ENCODE results near the gene RNASE13. TPM values are rescaled to one million over a fixed set of nuclear protein-coding genes. Genes with fewer than 3 reads are reported as not detected.
"Not testable (repeated sequence)": the region's sequence is repeated elsewhere in the genome, so short reads cannot be mapped to it uniquely, and the experiment has no call there.

The RNASE13 gene
- total RNA-seq, 1 donor from 2014 or later: not detected

DNA sequence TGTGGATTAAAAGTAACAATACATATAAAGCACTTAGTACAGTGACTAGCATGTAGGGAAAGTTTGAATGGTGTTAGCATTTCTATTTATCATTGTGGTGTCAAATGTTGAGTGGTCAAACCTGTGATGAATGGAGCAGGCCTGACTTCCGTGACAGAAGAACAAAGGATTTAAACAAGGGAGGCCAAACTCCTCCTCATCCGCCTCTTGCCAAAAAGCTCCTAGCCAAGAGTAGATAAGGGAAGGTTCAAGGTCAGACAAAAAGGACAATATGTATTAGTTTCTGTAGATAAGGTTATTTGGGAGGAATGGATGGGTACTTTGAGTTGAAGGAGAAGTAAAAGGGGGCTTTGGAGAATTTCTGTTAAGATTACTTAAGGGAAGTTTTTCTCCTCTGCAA, 14.0 kb upstream of the RNASE13 start:
- no peak for DNase-seq
- intact Hi-C loops (cut with DNase I): loop anchor here (10.0 kb wide), 1 partner anchor 364 kb away; the partner anchor contains the start of genes ANG and RNASE4
- ATAC-seq (ENCODE audit: poor library complexity): peak; percentile 31

DNA sequence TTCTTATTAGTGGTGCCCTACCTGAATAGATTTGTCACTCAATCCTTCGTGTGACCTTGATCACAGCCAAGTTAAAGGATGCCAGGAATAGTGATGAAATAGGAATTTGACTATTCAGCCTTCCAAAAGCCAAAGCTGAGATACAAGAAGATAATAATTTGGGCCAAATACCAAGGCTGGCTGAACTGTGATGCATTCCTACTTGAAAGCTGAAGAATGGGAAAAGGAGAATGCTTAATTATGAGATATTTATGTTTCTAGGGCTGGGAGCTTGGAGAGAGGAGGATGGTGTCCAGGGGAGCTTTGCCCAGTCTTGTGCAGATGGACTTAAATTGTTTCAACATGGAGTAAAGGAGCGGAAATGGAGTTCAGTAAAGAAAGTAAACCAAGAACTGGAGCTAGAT, 12.8 kb upstream of the RNASE13 start:
- DNase-seq: no peak
- ATAC-seq (ENCODE audit: poor library complexity): no peak
- intact Hi-C loops (cut with DNase I): loop anchor here (10.0 kb wide), 1 partner anchor 363 kb away; the partner anchor contains the start of genes ANG and RNASE4

DNA sequence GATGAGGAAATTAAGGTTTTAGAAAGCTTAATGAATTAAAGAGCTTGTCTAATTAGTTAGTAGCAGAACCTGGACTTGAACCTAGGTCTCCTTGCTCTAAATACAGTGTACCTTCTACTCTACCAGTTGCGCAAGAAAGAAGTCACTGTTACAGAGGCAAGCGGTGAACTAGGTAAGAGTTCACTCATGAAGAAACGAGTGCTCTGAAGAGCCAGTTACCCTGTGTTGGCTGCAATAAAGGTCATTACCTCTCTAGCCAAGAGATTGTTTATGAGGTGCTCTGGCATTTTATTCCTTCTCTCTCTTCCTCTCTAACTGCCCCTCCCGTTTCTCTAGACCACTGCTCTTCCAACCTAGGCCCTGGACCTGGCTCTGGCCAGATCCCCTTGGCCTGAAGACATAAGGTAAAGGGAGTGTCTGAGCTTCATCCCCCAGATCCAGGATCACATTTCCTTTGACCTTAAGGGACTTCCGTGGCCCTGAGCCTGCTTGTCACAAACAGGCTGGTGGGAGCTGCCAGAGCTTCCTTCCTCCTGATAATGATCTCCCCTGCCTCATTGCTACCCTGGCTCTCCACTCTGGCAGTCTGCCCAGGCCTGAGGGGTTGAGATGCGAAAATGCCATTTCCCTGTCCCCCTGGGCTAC, 9.5 kb upstream of the RNASE13 start:
- DNase-seq (peak; percentile 65), ATAC-seq (ENCODE audit: poor library complexity) (peak; percentile 54)
- intact Hi-C loops (cut with DNase I): loop anchor here (10.0 kb wide), 1 partner anchor 359 kb away; the partner anchor contains the start of genes ANG and RNASE4

DNA sequence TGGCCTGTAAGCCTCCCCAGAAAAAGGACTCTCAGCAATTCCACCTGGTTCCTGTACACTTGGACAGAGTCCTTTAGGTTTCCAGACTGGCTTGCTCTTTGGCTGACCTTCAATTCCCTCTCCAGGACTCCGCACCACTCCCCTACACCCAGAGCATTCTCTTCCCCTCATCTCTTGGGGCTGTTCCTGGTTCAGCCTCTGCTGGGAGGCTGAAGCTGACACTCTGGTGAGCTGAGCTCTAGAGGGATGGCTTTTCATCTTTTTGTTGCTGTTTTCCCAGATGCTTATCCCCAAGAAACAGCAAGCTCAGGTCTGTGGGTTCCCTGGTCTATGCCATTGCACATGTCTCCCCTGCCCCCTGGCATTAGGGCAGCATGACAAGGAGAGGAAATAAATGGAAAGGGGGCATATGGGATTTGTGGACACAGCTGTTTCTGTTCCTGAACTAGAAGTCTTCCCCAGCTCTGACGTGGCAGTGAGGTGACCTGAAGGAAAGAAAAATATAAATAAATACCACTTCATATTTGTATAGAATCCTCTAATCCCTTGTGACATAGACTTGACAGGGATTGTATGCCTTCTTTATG, 8.9 kb upstream of the RNASE13 start:
- DNase-seq (no peak), ATAC-seq (ENCODE audit: poor library complexity) (peak; percentile 16)
- intact Hi-C loops (cut with DNase I): loop anchor here (10.0 kb wide), 1 partner anchor 359 kb away; the partner anchor contains the start of genes ANG and RNASE4

DNA sequence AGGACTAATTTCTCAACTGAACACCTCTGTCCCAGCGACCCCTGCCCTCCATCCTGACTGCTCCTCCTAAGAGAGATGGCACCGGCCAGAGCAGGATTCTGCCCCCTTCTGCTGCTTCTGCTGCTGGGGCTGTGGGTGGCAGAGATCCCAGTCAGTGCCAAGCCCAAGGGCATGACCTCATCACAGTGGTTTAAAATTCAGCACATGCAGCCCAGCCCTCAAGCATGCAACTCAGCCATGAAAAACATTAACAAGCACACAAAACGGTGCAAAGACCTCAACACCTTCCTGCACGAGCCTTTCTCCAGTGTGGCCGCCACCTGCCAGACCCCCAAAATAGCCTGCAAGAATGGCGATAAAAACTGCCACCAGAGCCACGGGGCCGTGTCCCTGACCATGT, 8.3 kb upstream of the RNASE13 start:
- peak; percentile 36 for ATAC-seq (ENCODE audit: poor library complexity)
- intact Hi-C loops (cut with DNase I): loop anchor here (10.0 kb wide), 1 partner anchor 358 kb away; the partner anchor contains the start of genes ANG and RNASE4
- DNase-seq: peak; percentile 51

DNA sequence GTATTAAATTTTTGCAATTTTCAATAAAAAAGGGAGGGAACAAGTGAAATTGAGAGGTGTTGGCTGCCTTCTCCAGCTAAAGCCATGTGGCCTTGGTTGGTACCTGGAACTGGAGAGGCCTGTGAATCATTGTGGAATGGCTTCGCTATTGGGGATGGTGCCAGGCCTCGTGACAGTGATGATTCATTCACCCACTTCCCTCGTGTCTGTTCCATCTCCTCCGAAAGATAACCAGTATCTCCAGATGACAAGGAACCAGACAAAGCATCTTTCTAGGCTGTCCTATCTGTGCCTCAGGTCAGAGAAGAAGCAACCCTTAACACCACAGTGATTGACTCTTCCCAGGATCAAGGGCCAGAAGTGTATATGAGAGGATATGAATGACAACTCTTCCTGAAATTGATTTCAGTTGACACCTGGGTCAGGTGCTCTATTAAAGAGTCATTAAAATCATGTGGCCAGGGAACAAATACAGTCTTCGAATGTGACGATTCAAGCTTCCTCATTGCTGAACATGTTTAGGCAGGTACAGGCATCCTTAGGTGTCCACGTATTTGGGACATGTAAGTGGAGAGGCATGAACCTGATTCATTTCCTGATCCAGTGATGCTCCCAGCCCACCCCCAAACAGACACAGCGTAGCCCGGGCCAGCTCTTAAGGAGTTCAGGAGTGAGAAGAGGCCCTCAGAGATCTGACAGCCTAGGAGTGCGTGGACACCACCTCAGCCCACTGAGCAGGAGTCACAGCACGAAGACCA, 7.2 kb upstream of the RNASE13 start, which contains the start of gene RNASE7:
TSS of gene RNASE7 (plus strand) at position 687 of the 758 bp plus-strand sequence. CDS start 631 bp downstream, outside the sequence.
- intact Hi-C loops (cut with DNase I): loop anchor here (10.0 kb wide), 1 partner anchor 357 kb away; the partner anchor contains the start of genes ANG and RNASE4
- DNase-seq (no peak), ATAC-seq (ENCODE audit: poor library complexity) (no peak)

DNA sequence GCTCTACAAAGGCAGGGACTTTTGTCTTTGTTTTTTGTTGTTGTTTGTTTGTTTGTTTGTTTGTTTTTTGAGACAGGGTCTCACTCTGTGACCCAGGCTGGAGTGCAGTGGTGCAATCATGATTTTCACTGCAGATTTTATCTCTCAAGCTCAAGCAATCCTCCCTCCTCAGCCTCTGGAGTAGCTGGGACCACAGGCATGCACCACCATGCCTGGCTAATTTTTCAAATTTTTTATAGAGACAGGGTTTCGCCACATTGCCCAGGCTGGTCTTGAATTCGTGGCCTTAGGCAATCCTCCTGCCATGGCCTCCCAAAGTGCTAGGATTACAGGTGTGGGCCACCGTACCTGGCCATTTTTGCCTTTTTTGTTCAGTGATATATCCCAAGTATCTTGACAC, 6.3 kb upstream of the RNASE13 start:
- not testable (repeated sequence) for DNase-seq; ATAC-seq (ENCODE audit: poor library complexity)
- intact Hi-C loops (cut with DNase I): loop anchor here (10.0 kb wide), 1 partner anchor 356 kb away; the partner anchor contains the start of genes ANG and RNASE4

DNA sequence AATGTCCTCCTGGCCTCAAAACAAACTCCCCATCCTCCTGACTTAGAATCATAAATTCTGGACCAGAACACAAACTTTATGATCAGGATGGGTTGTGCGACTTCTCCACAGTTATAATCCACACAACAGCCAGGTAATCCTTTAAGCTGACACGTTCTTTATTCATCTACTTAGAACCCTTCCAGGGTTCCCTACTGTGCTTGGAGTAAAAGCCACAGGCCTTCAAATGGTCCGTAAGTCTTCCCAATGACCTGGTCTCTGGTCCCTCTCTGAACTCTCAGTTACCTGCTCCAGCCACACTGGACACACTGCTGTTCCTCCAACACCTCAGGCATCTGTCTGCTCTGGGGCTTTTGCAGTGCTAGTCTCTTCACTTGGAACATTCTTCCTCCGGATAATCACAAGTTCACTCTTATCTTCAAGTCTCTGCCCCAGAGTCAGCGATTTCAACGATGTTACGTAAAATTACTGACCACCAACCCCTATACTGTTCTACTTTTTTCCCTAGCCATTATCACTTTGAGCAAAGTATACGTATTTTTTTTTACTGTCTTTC, 5.8 kb upstream of the RNASE13 start:
- ATAC-seq (ENCODE audit: poor library complexity) (no peak), DNase-seq (no peak)
- intact Hi-C loops (cut with DNase I): loop anchor here (10.0 kb wide), 1 partner anchor 356 kb away; the partner anchor contains the start of genes ANG and RNASE4

DNA sequence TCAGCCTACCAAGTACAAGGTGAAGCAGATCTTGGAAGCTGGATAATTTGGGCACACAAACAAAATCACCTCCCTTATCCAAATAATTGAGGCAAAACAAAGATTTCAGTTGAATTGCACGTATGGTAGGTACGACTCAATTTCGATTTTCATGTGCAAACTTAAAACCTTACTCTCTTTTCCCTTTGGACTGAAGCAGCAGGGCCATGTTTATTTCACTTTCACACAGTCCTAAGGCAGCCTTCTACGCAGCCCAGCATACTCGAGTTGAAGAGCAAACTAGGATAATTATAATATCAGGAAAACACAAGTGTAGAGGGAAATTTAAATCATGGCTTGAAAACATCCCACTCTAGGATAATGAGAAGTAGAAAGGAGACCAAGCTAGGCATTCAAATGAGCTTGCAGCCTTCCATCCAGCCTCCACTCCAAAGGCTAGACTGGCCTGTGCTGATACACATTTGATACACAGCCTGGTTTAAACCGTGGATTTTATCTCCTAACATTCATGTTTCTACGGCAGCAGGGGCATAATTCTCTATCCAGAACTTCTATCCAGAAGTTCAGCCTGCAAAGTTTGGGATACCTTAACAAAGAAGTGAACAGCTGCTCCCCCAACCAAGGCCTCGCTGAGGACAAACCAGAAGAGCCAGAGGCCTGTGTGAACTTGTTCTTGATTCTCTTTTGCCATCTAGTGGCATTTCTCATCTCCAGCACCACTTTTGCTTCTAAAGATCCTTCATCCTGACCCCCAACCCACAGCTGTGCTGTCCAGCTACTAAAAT, 5.2 kb upstream of the RNASE13 start:
- DNase-seq: peak; percentile 52
- intact Hi-C loops (cut with DNase I): loop anchor here (2.0 to 10.0 kb wide), 2 partner anchors 25 to 355 kb away; partner anchors contain the start of genes ANG and RNASE4
- ATAC-seq (ENCODE audit: poor library complexity): peak; percentile 81

DNA sequence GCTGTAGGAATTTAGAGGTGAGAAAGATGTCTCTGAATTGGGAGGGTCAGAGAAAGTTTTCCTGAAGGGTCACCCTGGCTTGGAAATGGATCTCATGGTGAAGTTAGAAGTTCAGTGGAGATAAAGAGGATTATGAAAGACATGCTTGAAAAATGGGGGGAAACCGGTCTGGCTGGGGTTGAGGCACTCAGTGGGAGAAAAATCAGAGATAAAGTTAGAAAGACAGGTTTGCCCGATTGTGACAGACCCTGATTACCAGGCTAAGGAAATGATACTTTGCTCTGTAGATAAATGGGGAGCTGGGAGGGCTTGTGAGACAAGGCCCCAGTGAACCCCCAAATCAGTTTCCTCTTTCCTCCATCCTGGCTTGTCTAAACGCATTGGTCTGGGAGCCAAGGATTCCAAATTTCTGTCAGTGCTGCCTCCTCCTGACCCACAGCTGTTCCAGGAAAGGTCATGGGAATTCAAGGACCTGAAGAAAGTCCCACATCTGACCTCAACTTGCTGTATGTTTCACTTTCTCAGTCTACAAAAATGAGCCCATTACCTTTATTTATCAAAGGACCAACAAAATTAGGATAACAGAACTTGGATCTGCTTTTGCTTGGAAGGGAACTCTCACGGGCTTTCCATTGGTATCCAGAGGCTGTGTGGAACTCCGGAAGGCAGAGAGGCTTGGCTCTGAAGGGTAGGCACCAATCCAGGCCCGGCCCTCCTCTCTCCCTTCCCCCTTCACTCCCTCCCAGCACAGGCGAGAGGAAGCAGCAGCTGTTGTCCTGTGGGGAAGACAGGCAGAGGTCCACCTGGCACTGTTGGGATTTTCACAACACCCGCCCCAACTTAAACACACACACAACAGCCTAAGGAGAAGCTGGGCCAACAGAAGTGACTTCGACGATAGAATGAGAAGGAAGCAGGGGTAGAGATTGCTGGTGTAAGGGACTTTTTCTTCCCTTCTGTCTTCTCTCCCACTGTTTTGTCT, 4.1 kb upstream of the RNASE13 start:
- peak; percentile 93 for ATAC-seq (ENCODE audit: poor library complexity)
- peak; percentile 90 for DNase-seq
- intact Hi-C loops (cut with DNase I): loop anchor here (2.0 kb wide), 1 partner anchor 24 kb away; no protein-coding TSS in a partner anchor

DNA sequence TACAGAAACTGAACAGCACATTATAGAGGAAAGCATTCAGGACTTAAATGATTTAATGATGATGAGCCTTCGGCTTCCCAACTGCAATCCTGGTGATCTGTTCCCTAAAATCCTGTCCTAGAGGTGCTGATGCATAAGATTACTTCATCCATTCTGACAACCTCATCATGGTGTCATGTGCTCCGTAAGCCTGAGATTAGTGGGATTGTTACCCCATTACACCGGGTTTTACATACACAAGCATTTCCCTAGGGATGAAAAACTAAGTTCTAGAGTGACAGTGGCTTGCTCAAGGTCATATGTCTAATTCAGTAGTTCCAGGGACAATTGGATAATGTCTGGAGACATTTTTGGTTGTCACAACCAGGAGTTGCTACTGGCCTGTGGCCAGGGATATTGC, 2.5 kb upstream of the RNASE13 start:
- ATAC-seq (ENCODE audit: poor library complexity) (no peak), DNase-seq (no peak)
- intact Hi-C loops (cut with DNase I): no loop called here

DNA sequence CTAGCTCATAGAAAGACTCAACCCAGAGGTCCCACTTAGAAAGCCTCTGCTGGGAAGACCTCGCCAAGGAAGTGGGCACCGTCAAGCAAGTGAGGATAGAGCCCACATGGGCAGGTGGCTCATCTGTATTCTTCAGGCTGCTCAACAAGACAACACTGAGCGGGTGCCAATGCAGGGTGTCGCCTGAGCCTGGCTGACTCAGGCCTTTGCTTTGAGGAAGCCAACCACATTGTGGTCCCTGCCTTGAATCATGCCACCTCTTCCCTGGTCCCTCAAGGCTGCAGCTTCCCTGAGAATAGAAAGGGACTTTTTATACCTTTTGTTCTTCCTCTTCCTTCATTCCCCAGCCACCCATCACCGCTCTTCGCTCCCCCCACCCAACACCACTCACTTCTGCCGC, 2.1 kb upstream of the RNASE13 start:
- no peak for ATAC-seq (ENCODE audit: poor library complexity)
- intact Hi-C loops (cut with DNase I): no loop called here
- DNase-seq: no peak

DNA sequence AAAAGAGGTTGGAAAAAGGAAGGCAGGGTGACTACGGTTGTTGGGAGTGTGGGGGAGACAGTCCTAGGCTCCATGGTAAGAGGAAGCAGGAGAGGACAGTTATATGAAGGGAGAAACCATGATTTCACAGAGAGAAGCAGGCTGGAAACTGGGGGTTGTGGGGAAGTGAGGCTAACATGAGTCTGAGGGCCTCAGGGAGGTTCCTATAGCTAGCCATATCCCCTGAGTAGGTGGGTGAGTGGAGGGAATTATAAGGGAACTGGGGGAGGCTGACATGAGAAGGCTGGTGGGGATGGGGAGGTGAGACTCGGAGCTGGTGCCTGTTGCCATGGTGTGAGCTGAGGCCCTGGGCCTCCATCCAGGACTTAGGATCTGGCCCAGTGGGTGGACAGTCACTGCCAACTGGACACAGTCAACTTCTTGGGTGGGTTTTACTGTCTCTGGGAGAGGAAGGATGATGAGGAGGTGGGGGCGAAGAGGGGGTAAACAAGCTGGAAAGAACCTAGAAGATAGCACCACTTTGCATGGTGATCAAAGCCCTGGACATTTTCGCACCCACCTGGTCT, 1.4 kb downstream of the RNASE13 start:
- intact Hi-C loops (cut with DNase I): no loop called here
- DNase-seq (no peak), ATAC-seq (ENCODE audit: poor library complexity) (no peak)

DNA sequence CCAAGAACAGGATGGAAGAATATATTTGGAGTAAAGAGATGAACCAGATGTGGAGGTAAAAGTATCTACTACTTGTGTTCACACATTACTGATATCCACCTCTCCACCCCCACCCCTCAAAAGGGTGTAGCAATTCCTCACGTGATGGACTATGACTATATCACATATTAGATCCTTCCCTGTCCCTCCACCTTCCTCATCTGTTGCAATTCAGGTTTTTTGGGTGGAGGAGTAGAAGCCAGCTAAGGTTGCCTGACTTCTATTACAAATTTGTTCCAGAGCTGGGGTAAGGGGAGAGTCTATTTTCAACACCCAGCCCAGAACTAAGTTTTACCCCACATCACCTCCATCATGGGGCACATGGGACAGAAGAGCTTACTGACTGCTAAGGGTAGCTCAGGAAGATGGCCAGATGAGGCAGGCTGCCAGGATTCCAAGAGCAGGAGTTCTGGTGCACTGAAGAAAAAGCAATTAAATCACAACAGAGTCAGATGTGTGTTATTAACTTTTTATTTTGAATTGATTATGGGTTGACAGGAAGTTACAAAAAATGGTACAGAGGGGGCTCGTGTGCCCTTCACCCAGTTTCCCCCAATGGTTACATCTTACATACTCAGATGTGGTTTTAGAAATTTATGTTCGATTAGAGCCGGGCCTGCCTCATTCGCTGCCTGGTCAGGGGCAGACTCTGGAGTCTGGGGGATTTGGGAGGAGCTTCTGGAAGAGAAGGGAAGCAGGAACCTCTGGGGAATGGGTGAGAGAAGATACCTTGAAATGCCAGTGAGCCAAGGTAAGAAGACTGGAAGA, 2.1 kb downstream of the RNASE13 start:
- no peak for ATAC-seq (ENCODE audit: poor library complexity)
- no peak for DNase-seq
- intact Hi-C loops (cut with DNase I): no loop called here

DNA sequence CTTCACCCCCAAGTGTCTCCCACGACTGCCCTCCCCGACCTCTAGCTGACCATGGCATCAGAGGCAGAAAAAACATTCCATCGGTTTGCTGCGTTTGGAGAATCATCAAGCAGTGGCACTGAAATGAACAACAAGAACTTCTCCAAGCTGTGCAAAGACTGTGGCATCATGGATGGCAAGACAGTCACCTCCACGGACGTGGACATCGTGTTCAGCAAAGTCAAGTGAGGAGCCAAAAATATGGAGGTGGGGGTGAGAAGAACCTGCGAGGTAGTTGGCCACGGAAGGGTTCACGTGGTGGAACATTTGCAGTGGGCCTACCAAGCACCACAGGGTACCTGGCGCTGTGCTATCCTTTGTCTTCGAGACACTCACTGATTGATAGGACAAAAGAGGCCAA, 4.1 kb downstream of the RNASE13 start:
- DNase-seq (no peak), ATAC-seq (ENCODE audit: poor library complexity) (no peak)
- intact Hi-C loops (cut with DNase I): no loop called here

DNA sequence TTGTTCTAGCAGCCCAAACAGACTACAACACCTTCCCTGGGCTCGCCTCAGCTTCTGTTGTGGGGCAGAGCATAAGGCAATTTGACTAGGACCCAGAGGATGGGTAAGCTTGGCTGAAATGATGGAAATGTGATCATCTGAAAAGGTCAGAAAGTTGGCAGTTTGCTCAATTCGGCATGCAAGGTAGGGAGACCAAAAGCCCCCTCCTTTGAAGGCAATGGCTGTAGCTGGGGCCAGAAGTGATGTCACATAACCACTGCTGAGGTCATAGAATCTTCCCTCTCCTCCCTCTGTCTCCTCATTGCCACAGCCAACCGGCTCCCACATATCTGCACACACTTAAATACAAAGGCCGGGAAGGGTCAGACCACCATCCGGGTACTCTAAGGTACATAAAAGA, 4.7 kb downstream of the RNASE13 start, which contains the start of gene TPPP2:
TSS of gene TPPP2 (plus strand) at position 301 of the 400 bp plus-strand sequence. CDS start 365 bp downstream, outside the sequence.
- intact Hi-C loops (cut with DNase I): no loop called here
- DNase-seq (no peak), ATAC-seq (ENCODE audit: poor library complexity) (no peak)

All from Right ventricle myocardium superior (tissue), 1 donor.